HS-27A (cell line): Measurements from ENCODE around the gene AKAP5.
A peak's percentile ranks its signal among the peaks of the same experiment; 100 is the strongest.

Experiments
- DNase-seq: peaks from one replicate; pipeline ENCODE4 v3.0.0-alpha.2; 2012; ENCODE audit warnings: low read depth, missing footprints

The AKAP5 gene

DNA sequence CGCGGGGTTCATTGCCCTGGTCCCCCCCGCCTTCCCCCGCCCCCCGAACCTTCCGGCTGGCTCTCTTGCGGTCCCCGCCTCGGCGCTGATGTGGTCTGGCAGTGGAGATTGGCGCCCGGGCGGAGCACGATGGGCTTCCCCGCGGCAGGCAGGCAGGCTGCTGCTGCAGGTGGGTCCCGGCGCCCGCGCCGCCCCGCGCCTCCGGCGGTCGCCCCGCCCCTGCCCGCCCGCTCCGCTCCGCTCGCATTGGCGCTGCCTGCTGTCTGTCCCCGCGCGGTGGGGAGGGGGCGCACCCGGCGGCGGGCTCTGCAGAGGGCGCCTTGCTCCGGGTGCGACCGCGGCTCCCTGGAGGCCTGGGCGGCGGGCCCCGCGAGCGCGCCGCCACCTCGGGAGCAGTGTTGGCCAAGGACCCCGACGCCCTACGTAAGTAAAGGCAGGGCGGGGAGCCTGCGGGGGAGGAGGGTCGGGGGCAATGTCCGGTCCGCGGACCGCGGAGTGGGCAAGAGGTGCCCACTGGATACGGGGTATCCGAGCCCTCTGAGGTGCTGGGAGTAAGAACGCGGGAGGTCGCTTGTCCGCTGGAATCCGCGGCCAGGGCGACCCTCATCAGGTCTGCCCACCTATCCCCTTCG is at the start of gene AKAP5:
Gene AKAP5, plus strand, starts transcription at position 309 of the 632 bp plus-strand sequence. CDS start 2,896 bp downstream, outside the sequence.
- DNase-seq: no peak

DNA sequence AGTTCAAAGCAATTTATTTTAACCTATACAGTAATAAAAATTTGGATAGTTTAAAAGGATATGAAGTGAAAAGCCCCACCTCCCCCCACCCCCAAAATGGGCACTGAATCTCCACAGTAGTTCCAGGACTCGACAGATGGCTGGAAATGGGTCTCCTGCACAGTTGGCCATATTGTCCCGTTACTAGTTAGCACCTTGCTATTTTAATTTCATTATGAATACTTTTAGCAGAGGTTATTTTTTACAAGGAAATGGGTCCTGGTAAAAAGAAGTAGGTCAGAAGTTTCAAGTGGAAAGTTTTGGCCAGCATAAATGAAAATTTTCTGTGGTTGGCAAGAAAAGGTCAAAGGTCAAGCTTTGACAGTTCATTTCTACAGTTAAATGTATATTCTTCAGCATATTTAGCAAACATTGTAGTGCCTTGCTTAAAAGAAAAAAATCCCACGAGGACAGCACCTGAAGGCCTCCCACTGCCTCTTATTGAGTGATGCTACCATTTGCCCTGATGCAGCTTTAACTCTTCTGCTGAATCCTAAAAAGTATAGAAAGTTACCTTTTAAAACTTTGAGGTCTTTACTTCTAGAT is 48.9 kb upstream of the AKAP5 start:
- DNase-seq: no peak

DNA sequence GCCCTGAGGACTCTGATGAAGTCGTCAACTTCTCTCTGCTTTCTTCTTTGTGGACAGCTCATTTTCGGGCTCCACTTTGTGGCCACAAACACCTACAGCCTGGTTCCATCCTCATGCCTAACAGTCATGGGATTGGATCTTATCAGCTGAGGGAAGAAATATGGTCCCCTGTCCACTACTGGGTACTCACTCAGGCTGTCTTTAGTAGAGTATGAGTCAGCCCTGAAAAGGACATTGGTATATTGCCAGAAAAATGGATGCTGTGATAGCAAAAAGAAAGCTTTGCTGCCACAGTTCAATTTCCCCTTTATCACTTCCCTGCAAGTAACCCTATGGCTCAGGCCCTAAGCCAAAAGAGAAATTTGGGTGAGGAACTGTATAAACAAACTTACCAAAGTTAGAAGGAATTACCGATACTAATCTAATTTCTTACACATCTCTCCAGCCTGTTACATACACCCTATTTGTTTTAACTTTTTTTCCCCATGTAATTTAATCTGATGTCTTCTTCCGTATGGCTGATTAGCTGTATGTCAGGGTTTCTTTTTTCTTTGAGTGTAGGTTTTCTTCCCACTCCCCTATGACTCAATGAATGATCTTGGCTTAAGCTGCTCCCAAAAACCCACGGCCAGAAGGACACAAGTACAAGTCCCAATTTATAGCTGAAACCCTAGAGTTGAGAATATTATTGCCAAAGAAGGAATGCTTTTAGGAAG is 48.1 kb upstream of the AKAP5 start:
- no peak for DNase-seq

DNA sequence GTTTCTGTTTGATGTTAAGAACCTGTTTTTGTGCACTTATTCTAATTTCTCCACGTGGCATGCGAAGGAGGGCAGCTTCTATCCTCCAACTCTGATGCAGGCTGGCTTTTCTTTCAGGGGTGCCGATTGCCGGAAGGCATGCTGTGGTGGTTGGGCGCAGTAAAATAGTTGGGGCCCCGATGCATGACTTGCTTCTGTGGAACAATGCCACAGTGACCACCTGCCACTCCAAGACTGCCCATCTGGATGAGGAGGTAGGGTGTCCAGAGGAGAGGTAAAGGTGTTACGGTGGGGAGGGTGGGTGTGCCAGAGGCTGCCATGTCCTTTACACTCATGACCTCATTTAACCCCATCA is 47.6 kb upstream of the AKAP5 start:
- DNase-seq: no peak

GRCh38 chr14:64419003-64419402 is 46.3 kb upstream of the AKAP5 start:
- DNase-seq: no peak

DNA sequence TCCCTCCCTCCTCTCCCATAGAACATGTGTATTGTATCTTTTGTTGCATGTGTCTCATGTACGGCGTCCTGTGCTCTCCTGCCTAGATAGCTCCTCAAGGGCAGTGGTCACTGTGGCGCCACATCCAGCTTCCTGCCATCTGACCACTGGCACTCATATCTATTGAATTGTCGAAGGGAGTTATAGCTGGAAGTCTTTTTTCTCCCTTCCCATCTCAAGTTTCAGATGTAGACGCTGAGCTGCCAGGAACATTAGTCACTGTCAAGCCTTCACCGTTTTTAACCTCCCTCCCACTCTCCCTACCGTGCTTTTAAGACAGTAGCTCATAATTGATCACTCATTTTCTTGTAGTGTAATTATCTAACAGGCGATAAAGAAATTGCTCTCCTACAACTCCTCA is 44.1 kb upstream of the AKAP5 start:
- peak; percentile 59 for DNase-seq

- no peak for DNase-seq
Measured at GRCh38 chr14:64422005-64422404, 43.3 kb upstream of the AKAP5 start.

DNA sequence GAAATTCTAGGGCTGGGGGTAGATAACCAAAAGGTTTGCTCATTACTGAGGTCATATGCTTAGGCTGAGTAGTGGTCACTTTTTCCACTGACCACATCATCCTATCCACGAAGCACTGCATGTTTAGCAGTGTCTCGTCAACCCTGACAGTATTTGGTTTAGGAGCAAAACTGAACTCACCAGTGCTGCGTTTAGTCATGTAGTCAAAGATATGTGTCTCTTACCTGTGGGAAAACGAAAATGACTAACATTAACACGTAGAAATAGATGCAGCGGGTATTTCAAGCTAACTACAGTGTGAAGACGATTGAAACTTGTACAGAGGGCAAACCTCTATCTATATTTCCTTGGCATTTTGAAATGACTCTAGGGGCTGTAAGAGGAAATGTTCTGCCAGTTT is 42.5 kb upstream of the AKAP5 start:
- no peak for DNase-seq

DNA sequence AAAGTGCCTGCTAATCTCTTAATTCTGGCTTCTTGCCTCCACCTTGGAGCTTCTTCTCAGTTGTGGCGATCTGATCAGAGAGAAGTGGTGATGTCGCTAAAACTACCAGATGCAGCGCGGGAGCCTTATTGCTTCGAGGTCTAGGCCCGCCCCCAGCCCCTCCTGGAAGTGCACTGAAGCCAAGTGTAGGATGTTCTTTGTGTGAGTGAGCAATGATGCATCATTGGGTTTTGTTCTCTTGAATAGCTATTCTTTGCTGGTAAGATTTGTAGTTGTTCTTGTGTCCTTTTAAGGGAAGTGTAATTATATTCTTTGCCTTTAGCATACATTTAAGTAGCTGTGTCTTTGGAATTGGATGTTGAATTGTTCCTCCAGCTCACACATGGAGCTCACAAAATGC is 41.3 kb upstream of the AKAP5 start:
- no peak for DNase-seq

GRCh38 chr14:64434528-64434927 is 30.8 kb upstream of the AKAP5 start:
- DNase-seq: no peak

- peak; percentile 84 for DNase-seq
Measured at GRCh38 chr14:64438181-64438841, 27.0 kb upstream of the AKAP5 start.

DNA sequence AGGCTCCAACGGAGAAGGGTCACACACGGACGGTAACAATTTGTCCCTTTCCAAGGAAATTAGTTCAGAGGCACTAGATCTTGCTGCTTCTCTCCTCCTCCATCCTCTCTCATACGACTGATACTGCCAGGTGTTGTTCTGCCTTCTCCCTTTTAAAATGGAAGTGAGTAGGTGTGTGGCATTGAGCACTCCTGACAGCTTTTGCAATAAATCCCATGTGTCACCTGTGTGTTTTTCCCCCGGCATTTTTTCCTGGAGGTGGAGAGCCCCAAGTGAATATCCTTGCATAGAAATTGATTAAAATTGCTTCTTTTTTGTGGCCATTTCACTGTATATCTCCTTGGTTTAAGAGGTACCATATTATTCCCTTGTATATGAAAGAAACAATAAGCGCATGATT is 26.2 kb upstream of the AKAP5 start:
- DNase-seq: no peak

DNA sequence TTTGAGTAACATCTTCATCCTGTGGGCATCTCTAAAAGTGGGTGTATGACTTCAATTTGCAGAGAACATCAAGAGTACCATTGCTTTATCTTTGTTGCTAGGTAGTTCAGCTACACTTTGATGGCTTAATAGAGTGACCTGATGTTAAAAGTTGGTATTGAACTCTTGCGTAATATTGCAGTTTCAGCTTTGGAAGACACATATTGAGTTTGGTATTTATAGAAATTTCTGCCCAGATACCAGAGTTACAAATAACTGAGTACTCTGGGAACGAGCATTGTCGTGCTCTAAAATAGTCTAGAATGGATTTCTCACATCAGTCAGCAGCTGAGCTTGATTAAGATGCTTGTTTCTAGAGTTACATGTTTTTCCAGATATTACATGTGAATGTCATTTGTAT is 24.8 kb upstream of the AKAP5 start:
- DNase-seq: no peak

GRCh38 chr14:64442300-64442988 is 22.9 kb upstream of the AKAP5 start:
- no peak for DNase-seq

- no peak for DNase-seq
Measured at GRCh38 chr14:64444140-64444539, 21.2 kb upstream of the AKAP5 start.

DNA sequence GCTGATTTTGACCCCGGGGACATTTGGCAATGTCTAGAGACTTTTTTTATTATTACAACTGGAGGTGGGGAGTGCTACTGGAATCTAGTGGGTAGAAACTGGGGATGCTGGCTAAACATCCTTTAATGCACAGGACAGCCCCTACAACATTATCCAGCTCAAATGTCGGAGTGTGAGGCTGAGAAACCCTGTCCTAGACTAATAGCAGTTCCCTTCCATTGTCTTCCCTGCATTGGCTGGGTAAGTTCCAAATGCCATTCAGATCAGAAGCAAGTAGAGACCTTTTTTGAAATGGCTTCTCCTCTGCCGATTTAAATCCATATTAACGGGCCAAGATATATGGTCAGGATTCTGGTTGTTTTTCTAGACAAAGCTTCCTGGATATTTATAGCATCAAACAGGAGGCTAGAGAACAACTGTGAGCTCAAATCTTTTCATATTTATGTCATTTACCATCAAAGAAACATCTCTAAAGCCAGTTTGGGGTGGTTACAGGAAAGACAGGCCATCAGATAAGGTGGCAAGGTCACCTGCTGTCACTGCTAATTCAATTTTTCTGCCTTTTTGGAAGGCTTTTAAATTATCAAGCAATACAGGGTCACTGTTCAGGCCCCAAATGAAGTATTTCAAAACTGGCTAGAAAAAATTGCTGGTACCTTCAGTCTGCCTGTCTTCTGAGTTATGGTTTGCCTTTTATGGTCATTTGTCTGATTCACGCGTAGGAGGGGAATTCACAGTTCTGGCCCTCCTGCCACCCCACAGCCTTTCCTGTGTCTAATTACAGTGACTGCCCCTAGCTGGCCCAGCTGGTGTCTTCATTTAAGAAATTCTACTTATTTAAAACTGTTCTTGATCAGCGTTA is 20.1 kb upstream of the AKAP5 start:
- no peak for DNase-seq

DNA sequence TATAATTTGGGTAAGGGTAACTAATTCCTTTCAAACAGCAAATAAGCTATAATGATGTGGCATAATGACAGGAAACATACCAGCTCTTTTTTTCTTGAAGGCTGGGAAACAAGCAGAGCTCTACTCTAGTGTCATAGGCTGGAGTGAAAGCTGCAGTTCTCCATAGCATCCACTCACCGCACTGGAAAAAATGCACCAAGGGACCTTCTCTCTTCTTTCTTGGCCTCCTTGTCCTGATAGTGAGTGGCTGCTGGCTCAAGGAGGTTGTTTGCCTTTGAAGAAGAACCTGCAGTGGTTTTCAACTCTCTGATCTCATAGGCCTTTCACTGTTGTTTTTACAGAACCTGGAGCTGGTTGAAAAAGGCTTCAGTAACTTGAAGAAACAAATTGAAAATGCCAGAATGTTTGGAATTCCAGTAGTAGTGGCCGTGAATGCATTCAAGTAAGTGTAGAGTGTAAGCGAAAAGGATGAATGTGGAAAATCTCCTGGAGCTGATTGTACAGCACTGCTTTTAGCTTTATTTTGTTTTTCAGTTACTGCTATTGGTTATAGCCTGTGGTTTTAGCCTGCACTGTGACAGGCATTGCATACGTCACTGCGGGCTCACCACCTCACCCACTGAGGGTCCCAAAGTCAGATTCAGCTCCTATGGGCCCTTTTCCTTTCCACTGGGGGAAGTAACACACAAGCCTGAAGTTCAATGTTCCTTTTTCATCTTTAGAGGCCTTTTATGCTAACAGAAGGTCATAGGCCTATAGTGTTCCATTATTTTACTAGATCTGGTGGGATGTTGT is 17.2 kb upstream of the AKAP5 start:
- no peak for DNase-seq

GRCh38 chr14:64450255-64450654 is 15.0 kb upstream of the AKAP5 start:
- no peak for DNase-seq

DNA sequence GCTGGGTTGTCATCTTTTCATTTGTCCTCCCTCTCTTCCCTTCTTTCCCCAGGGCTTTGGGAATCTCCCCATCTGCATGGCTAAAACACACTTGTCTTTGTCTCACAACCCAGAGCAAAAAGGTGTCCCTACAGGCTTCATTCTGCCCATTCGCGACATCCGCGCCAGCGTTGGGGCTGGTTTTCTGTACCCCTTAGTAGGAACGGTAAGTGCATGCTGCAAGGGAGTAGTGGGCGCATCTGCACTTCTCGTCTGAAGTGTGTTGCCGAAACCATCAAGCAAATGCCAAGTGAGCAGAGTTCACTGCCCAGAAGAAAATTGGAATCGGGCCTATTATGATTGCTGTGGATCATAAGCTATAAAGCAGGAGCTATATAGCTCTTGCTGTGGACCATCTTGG is 10.6 kb upstream of the AKAP5 start:
- DNase-seq: no peak

DNA sequence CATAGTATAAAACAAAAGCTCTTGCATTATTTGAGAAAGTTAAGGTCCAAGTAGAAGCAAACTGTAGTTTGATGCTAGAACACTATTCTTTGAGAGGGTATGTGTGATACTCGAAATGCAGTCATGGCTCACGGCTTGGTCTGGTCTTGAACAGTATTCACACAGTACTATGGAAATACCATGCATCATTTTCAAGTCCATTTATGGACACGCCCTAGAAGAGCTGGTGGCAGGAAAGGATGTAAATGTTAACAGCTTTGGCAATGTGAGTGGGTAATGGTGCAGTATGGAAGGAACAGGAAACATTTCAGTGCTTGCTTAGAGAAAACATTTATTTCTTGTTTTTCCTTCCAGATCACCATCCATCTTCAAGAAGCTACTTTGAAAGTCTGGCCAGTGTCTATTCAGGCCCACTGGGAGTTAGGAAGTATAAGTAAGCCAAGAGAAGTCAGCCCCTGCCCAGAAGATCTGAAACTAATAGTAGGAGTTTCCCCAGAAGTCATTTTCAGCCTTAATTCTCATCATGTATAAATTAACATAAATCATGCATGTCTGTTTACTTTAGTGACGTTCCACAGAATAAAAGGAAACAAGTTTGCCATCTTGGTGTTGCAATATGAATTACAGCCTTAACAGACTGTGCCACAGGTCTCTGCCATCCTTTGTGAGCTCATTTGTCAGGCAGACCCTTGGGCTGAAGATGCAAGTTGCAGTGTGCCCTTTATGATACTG is 5.7 kb upstream of the AKAP5 start:
- no peak for DNase-seq
